Epithelial cell of proximal tubule (primary cell): ENCODE data around the gene TRPV4. TPM values are rescaled to one million over a fixed set of nuclear protein-coding genes. Genes with fewer than 3 reads are reported as not detected.

ENCODE experiments used
- DNase-seq: peaks from one replicate; pipeline ENCODE4 v3.0.0-alpha.2; 2011; ENCODE audit warnings: low read depth
- H3K4me3 ChIP-seq: 2 replicates; pipeline ENCODE4 v1.5.1; 2011; ENCODE audit warnings: low read depth, mild to moderate bottlenecking, low read length
- CTCF ChIP-seq: conservative IDR thresholded peaks from 2 replicates; pipeline ENCODE4 v1.5.1; 2012; ENCODE audit warnings: low read depth, mild to moderate bottlenecking, low read length
- total RNA-seq: library from RNA; depleted of rRNA; stranded (reverse); fragments of >200 nt; gene quantifications from 2 replicates; pipeline ENCODE4 v1.2.3, GENCODE V29; 2015

TRPV4 gene
- total RNA-seq, 1 donor from 2014 or later = 2.2 TPM

DNA sequence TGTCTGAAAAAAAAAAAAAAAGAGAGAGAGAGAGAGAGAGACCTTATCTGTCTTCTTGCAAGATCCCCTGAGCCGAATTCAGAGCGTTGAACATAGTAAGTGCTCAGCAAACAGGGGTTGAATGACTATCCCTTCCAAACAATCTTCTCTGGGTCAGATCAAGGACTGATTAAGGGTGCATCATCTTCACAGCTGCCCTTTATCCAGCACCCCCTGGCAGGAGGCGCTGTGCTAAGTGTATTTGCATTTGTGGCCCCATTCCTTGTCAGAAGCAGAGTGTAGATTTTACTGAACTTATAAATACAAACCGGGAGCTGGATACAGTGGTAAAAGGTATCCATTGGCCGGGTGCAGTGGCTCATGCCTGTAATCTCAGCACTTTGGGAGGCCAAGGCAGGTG, 8.8 kb upstream of the TRPV4 start:
- no peak for TF ChIP-seq CTCF
- no peak for DNase-seq
- H3K4me3 ChIP-seq = no peak overlapping the region

GRCh38 chr12:109841356-109841755, 8.2 kb upstream of the TRPV4 start:
- no peak for TF ChIP-seq CTCF
- no peak overlapping the region for H3K4me3 ChIP-seq
- DNase-seq = no peak

DNA sequence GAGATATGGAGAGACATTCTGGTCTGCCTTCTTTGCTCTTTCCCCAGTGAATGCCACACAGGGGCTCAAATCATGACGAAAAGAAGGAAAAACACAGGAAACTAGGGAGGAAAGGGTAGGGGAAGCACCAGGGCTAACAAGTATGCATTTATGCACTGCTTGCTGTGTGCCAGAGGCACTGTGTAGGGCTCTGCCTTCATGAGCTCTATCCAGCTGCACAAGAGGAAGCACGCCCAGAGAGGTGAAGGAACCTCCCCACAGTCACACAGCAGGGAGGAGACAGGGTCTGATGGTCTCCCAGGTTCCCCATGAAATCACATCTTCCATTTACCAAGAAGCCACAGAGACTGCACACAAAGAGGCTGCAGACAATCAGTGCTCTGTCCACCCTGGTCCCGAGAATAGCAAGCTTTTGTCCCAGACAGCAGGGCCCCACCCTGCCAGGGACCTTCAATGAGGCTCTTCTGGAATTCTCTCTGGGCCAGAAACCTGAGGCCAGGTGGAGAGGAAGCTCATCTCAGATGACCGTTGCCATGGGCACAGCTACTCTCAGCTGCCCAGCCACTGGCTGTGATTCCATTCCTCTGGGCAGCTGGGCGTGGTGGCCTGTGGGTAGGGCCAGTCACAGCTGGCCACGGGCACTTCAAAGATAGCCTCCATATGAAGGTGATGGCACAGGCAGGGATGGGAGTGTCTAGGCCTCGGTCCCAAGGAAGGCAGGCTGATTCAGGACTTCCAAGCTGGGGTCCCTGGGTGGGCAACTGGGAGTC, 7.3 kb upstream of the TRPV4 start:
- DNase-seq = no peak
- no peak for TF ChIP-seq CTCF
- H3K4me3 ChIP-seq = no peak overlapping the region

DNA sequence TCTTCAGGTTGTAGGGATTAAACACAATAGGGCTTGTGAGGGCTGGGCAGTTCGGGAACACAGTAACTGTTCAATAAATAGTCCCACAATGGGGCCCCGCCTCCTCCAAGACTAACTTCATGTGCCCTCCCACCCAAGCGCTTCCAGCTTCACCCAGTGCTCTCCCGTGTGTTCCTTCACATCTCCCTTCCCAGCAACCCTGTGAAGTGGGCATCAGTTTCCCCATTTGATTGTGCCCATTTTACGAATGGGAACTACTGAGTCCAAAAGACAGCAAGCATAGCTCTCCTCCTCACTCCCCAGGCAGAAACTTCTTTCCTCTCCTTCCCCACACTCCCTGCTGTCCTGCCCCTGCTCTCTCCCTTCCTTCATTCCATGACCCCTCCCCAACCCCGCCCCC, 6.2 kb upstream of the TRPV4 start:
- no peak overlapping the region for H3K4me3 ChIP-seq
- TF ChIP-seq CTCF = no peak
- DNase-seq = no peak

- DNase-seq = no peak
- H3K4me3 ChIP-seq = no peak overlapping the region
- TF ChIP-seq CTCF = no peak
Measured at GRCh38 chr12:109836916-109837315, 3.7 kb upstream of the TRPV4 start.

- TF ChIP-seq CTCF = no peak
- H3K4me3 ChIP-seq = no peak overlapping the region
- no peak for DNase-seq
Measured at GRCh38 chr12:109835827-109836226, 2.6 kb upstream of the TRPV4 start.
